Measurements from ENCODE around the gene RECQL5. TPM values are rescaled to one million over a fixed set of nuclear protein-coding genes. Genes with fewer than 3 reads are reported as not detected.

RECQL5 gene
- total RNA-seq, 3 donors from 2014 or later (not counting 1 experiment from before 2014, with no cell fraction given) = 33.4 to 39.1 (median 34.3) TPM

DNA sequence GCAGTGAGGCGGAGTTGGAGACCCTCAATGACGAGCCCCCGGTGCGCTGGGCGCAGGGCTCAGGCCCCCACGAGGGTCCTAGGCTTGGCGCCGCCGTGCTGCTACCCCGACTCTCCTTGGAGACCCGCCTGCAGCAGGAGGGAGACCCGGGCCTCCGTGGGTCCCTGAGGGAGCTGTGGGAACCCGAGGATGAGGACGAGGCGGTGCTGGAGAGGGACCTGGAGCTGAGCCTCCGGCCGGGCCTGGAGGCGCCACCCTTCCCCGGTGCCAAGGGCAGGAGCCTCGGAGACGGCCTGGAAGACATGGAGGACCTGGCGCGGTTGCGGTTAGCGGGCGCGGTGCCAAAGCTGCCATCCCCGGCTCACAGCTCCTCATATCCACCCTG lies 77.0 kb downstream of the RECQL5 start:
- peak overlapping the region; percentile 72 to 83 for H3K27ac Mint-ChIP-seq
- H3K27ac ChIP-seq (ENCODE audit: low read length) = no peak overlapping the region
- no peaks in the 10 kb centered on the region for H3K9me3 Mint-ChIP-seq
- WGBS (ENCODE audit: insufficient coverage) = 86% methylated on average over 29 of the region's 29 CpGs
- intact Hi-C loops (cut with micrococcal nuclease) = loop anchor here (5.0 kb wide), 2 partner anchors 53 to 73 kb away; partner anchors contain the start of genes CASKIN2 and TSEN54
- no peaks in the 10 kb centered on the region for H3K36me3 Mint-ChIP-seq
- H3K4me3 Mint-ChIP-seq = peak overlapping the region; percentile 21
- DNase-seq (peak in 1 of 2 donors; percentile 29), ATAC-seq (no peak)
- no peaks in the 10 kb centered on the region for H3K27me3 Mint-ChIP-seq (ENCODE audit: low read depth in 2 of 2)
- TF ChIP-seq, protein P1, sequence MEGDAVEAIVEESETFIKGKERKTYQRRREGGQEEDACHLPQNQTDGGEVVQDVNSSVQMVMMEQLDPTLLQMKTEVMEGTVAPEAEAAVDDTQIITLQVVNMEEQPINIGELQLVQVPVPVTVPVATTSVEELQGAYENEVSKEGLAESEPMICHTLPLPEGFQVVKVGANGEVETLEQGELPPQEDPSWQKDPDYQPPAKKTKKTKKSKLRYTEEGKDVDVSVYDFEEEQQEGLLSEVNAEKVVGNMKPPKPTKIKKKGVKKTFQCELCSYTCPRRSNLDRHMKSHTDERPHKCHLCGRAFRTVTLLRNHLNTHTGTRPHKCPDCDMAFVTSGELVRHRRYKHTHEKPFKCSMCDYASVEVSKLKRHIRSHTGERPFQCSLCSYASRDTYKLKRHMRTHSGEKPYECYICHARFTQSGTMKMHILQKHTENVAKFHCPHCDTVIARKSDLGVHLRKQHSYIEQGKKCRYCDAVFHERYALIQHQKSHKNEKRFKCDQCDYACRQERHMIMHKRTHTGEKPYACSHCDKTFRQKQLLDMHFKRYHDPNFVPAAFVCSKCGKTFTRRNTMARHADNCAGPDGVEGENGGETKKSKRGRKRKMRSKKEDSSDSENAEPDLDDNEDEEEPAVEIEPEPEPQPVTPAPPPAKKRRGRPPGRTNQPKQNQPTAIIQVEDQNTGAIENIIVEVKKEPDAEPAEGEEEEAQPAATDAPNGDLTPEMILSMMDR (IDR thresholded peaks at IDR 0.05) = no peak
- H3K9me3 ChIP-seq (ENCODE audit: control insufficient read depth, insufficient read depth, low read length) = no peaks in the 10 kb centered on the region
- peaks cover 7 to 25% of the 10 kb centered on the region in 2 donors for H3K4me1 Mint-ChIP-seq
- H3K36me3 ChIP-seq (ENCODE audit: control insufficient read depth, insufficient read depth, low read length) = peaks cover 5% of the 10 kb centered on the region
- H3K4me3 ChIP-seq (ENCODE audit: low read length) = no peak overlapping the region
- no peaks in the 10 kb centered on the region for H3K27me3 ChIP-seq (ENCODE audit: control insufficient read depth, insufficient read depth, low read length)
- H3K4me1 ChIP-seq (ENCODE audit: control insufficient read depth, insufficient read depth, low read length) = peaks cover 30% of the 10 kb centered on the region

DNA sequence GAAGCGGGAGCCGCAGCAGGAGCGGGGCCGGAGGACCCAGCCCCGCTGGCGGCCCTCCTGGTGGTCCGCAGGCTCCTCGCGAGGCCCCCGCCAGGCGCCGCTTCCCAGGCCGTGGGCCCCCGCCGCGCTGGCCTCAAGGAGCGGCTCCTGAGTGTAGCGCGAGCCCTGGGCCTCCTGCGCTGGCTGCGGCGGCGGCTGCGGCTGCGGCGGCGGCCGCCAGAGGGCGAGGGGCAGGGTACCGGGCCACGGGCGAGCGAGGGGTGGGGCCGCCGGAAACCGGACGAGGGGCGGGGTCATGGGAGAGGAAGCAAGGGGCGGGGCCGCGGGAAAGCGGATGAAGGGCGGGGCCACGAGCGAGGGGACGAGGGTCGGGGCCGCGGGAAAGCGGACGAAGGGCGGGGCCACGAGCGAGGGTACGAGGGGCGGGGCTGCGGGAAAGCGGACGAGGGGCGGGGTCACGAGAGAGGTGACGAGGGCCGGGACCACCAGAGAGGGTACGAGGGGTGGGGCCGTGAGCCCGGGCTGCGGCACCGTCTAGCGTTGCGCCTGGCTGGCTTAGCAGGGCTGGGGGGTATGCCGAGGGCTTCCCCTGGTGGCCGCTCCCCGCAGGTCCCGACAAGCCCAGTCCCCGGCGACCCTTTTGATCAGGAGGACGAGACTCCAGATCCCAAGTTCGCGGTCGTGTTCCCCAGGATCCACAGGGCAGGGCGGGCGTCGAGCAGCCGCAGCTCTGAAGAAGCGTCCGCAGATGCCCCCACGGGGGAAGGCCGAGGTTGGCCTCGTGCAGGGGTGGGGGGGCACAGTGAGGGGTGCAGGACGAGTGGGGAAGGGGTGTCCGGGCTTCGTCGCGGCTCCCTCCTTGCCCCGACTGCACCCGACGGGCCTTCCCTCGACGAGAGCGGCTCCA lies 77.7 kb downstream of the RECQL5 start:
- H3K4me3 Mint-ChIP-seq = peak overlapping the region; percentile 79
- TF ChIP-seq, protein P1 (IDR thresholded peaks at IDR 0.05) = peak; percentile 48
- ATAC-seq (peak; percentile 78 to 89 (median 82)), DNase-seq (peak; percentile 86 to 95)
- no peaks in the 10 kb centered on the region for H3K27me3 Mint-ChIP-seq (ENCODE audit: low read depth in 2 of 2)
- peaks cover 7 to 25% of the 10 kb centered on the region in 2 donors for H3K4me1 Mint-ChIP-seq
- H3K27ac ChIP-seq (ENCODE audit: low read length) = peak overlapping the region; percentile 45
- H3K36me3 Mint-ChIP-seq = no peaks in the 10 kb centered on the region
- H3K27me3 ChIP-seq (ENCODE audit: control insufficient read depth, insufficient read depth, low read length) = no peaks in the 10 kb centered on the region
- no peaks in the 10 kb centered on the region for H3K9me3 ChIP-seq (ENCODE audit: control insufficient read depth, insufficient read depth, low read length)
- 11% methylated on average over 100 of the region's 100 CpGs for WGBS (ENCODE audit: insufficient coverage)
- H3K4me3 ChIP-seq (ENCODE audit: low read length) = peak overlapping the region; percentile 70
- no peaks in the 10 kb centered on the region for H3K9me3 Mint-ChIP-seq
- peaks cover 5% of the 10 kb centered on the region for H3K36me3 ChIP-seq (ENCODE audit: control insufficient read depth, insufficient read depth, low read length)
- H3K4me1 ChIP-seq (ENCODE audit: control insufficient read depth, insufficient read depth, low read length) = peaks cover 30% of the 10 kb centered on the region
- H3K27ac Mint-ChIP-seq = peak overlapping the region in 1 of 2 donors; percentile 80
- intact Hi-C loops (cut with micrococcal nuclease) = loop anchor here (5.0 kb wide), 2 partner anchors 52 to 72 kb away; partner anchors contain the start of genes CASKIN2 and TSEN54

DNA sequence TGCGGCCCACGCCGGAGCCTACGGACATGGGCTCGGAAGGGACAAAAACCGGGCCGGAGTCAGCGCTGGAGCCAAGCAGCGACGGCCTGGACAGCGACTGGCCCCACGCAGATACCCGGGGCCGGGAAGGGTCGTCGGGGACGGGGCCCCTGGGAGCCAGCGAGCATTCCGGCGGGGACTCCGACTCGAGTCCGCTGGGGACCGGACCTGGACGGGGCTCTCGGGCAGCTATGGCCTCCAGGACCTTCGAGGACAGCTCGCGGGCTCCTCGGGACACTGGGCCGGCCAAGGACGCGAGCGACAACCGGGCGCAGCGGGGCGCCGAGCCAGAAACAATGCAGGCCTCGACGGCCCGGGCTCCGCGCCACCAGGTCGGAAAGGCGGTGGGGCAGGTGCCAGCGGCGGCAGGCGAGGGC lies 78.3 kb downstream of the RECQL5 start:
- Mint-ChIP-seq H3K4me1 (peaks cover 7 to 25% of the 10 kb centered on the region in 2 donors), H3K27me3 (ENCODE audit: low read depth in 2 of 2) (no peaks in the 10 kb centered on the region), H3K27ac (peak overlapping the region; percentile 54 to 80), H3K4me3 (peak overlapping the region; percentile 89), H3K36me3 (no peaks in the 10 kb centered on the region), H3K9me3 (no peaks in the 10 kb centered on the region)
- peaks cover 5% of the 10 kb centered on the region for H3K36me3 ChIP-seq (ENCODE audit: control insufficient read depth, insufficient read depth, low read length)
- ATAC-seq (peak; percentile 13 to 22 (median 15)), DNase-seq (no peak)
- H3K4me3 ChIP-seq (ENCODE audit: low read length) = peak overlapping the region; percentile 70
- H3K27me3 ChIP-seq (ENCODE audit: control insufficient read depth, insufficient read depth, low read length) = no peaks in the 10 kb centered on the region
- no peaks in the 10 kb centered on the region for H3K9me3 ChIP-seq (ENCODE audit: control insufficient read depth, insufficient read depth, low read length)
- H3K27ac ChIP-seq (ENCODE audit: low read length) = peak overlapping the region; percentile 86
- TF ChIP-seq, protein P1 (IDR thresholded peaks at IDR 0.05) = no peak
- intact Hi-C loops (cut with micrococcal nuclease) = loop anchor here (5.0 kb wide), 2 partner anchors 51 to 71 kb away; partner anchors contain the start of genes CASKIN2 and TSEN54
- WGBS (ENCODE audit: insufficient coverage) = 3% methylated on average over 49 of the region's 49 CpGs
- H3K4me1 ChIP-seq (ENCODE audit: control insufficient read depth, insufficient read depth, low read length) = peaks cover 30% of the 10 kb centered on the region
